SJCRH30 (cell line): ENCODE results near the gene GGT5. TPM values are rescaled to one million over a fixed set of nuclear protein-coding genes. Genes with fewer than 3 reads are reported as not detected.
"Not testable (repeated sequence)": the region's sequence is repeated elsewhere in the genome, so short reads cannot be mapped to it uniquely, and the experiment has no call there.

Experiments
- DNase-seq, 2 experiments: peaks; one replicate each; pipeline ENCODE4 v3.0.0-alpha.2; 2015 to 2020
- H3K27ac ChIP-seq: fragments of 250-450 bp; sonication (Bioruptor Pico); 2 replicates; pipeline ENCODE4 v1.5.1; 2020; ENCODE audit warnings: mild to moderate bottlenecking, moderate library complexity
- H3K27me3 ChIP-seq: fragments of 250-450 bp; sonication (Bioruptor Pico); 2 replicates; pipeline ENCODE4 v1.5.1; 2020; ENCODE audit warnings: mild to moderate bottlenecking, moderate library complexity
- H3K36me3 ChIP-seq: fragments of 250-450 bp; sonication (Bioruptor Pico); 2 replicates; pipeline ENCODE4 v1.5.1; 2020; ENCODE audit warnings: mild to moderate bottlenecking, moderate library complexity
- H3K4me1 ChIP-seq: fragments of 250-450 bp; sonication (Bioruptor Pico); 2 replicates; pipeline ENCODE4 v1.5.1; 2020; ENCODE audit warnings: mild to moderate bottlenecking, moderate library complexity
- H3K4me3 ChIP-seq: fragments of 250-450 bp; sonication (Bioruptor Pico); 2 replicates; pipeline ENCODE4 v1.5.1; 2020; ENCODE audit warnings: mild to moderate bottlenecking, moderate library complexity
- H3K9me3 ChIP-seq: fragments of 250-450 bp; sonication (Bioruptor Pico); replicated peaks from 2 replicates; pipeline ENCODE4 v1.5.1; 2020; ENCODE audit warnings: mild to moderate bottlenecking, moderate library complexity
- total RNA-seq: library from RNA; depleted of rRNA; stranded (reverse); fragments of >200 nt; shearing (Covaris generic); gene quantifications from 2 replicates; pipeline ENCODE4 v1.2.3, GENCODE V29; 2014

Gene GGT5
- total RNA-seq, 1 experiment from 2014 or later: 2.0 TPM

DNA sequence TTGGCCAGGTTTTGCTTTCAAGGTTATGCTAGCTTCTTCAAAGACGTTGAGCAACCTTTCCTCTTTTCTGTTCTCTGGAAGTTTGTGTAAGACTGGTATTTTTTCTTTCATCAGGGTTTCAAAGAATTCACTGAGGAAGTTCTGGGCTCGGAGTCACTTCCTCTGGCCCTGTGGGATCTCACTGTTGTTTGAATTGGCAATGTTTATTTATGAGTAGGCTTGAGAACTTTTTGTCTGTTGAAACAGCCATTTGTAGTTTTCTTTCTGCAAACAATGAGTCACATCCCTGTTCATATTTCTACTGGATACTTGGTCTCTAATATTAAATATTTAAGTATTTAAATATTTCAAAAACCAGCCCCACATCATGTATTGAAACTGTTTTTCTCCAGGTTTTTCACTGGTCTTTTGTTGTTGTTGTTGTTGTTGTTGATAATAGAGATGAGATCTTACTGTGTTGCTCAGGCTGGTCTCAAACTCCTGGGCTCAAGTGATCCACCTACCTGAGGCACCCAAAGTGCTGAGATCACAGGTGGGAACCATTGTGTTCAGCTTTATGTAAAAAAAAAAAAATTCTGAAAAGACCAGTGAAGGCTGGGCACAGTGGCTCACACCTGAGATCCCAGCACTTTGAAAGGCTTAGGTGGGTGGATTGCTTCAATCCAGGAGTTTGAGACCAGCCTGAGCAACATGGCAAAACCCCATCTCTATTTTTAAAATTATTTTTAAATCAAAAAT is 36.7 kb downstream of the GGT5 start:
- Histone ChIP-seq H3K4me1 (no peaks in the 10 kb centered on the region), H3K27ac (no peak overlapping the region)
- DNase-seq: no peak

DNA sequence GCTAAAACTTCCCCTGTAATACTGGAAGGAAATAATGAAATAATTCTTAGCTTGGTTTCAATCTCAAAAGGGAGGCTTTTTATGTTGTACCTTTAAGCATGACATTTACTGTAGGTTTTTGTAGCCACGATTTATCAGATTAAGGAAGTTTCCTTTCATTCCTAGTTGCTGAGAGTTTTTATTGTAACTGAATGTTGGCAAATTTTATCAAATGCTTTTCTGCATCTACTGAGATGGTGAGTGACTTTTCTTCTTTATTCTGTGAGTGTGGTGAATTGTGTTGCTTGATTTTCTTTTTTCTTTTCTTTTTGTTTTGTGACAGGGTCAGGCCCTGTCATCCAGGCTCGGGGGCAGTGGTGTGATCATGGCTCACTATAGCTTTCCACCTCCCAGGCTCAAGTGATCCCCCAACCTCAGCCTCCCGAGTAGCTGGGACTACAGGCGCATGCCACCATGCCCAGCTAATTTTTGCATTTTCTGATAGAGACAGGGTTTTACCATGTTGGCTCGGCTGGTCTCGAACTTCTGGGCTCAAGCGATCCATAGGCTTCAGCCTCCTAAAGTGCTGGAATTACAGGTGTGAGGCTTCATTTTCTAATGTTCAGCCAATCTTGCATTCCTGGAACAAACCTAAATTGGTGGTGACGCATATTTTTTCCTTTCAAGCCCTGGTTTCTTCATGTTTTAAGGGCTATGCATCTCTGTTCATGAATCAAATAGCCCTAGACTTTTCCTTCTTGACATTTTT is 37.4 kb downstream of the GGT5 start:
- H3K36me3 ChIP-seq: no peaks in the 10 kb centered on the region
- no peak overlapping the region for H3K27ac ChIP-seq
- no peak for DNase-seq
- peaks cover 10% of the 10 kb centered on the region; the same call in 1 of the 2 replicates for H3K9me3 ChIP-seq
- H3K4me1 ChIP-seq: no peaks in the 10 kb centered on the region
- H3K27me3 ChIP-seq: no peaks in the 10 kb centered on the region
- H3K4me3 ChIP-seq: no peak overlapping the region

More for the DNA sequence above, 36.7 kb downstream of the GGT5 start:
- Histone ChIP-seq H3K27me3 (no peaks in the 10 kb centered on the region), H3K36me3 (no peaks in the 10 kb centered on the region), H3K4me3 (no peak overlapping the region), H3K9me3 (peaks cover 10% of the 10 kb centered on the region; the same call in 1 of the 2 replicates)

DNA sequence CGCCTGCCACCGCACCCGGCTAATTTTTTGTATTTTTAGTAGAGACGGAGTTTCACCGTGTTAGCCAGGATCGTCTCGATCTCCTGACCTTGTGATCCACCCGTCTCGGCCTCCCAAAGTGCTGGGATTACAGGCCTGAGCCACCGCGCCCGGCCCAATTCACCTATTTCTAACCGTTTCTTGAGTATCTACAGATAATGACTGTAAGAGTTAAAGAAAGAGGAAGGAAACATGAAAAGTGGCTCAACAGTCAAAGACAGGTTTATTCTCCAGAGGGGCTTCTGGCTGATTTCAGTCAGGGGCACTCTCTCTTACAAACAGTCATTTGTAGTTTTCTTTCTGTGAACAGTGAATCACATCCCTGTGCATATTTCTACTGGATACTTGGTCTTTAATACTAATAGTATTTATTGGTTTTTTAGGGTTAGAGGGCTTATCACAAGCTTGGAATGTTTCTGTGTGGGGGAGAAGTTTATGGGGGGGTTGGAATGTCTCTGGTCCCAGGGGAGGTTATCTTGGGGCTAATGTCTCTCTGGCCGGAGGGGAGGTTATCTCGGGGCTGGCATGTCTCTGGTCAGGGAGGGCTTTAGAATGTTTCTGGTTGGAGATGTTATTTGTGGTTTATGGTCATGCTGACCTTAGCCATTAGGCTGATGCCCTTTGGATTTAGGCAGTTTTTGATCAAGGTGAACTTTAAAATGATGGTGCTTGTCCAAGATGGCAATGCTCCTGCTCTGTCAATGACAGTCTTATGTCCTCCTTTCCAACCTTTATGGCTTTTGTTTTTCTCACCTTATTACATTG is 38.2 kb downstream of the GGT5 start:
- peaks cover 10% of the 10 kb centered on the region; the same call in 1 of the 2 replicates for H3K9me3 ChIP-seq
- H3K4me1 ChIP-seq, H3K27ac ChIP-seq, DNase-seq, H3K36me3 ChIP-seq, H3K4me3 ChIP-seq, H3K27me3 ChIP-seq: not testable (repeated sequence)

- peaks cover 10% of the 10 kb centered on the region; the same call in 1 of the 2 replicates for H3K9me3 ChIP-seq
- no peaks in the 10 kb centered on the region for H3K4me1 ChIP-seq
- no peaks in the 10 kb centered on the region for H3K27me3 ChIP-seq
- H3K4me3 ChIP-seq: no peak overlapping the region
- H3K36me3 ChIP-seq: no peaks in the 10 kb centered on the region
- no peak overlapping the region for H3K27ac ChIP-seq
- DNase-seq: no peak
These were observed 39.3 kb downstream of the GGT5 start for GRCh38 chr22:24205438-24206195.

DNA sequence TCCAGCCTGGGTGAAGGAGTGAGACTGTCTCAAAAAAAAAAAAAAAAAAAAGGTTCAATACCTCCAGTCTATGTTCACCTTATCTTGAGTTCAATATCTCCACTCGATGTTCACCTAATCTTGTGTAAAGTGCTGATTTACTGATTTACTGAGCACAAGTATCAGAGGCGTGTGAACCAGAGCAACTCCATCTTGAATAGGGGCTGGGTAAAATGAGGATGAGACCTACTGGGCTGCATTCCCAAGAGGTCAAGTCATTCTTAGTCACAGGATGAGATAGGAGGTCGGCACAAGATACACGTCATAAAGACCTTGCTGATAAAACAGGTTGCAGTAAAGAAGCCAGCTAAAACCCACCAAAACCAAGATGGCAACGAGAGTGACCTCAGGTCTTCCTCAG is 41.0 kb downstream of the GGT5 start:
- H3K27ac ChIP-seq, DNase-seq, H3K27me3 ChIP-seq, H3K4me1 ChIP-seq, H3K4me3 ChIP-seq, H3K36me3 ChIP-seq: not testable (repeated sequence)
- H3K9me3 ChIP-seq: peaks cover 10% of the 10 kb centered on the region; the same call in 1 of the 2 replicates

DNA sequence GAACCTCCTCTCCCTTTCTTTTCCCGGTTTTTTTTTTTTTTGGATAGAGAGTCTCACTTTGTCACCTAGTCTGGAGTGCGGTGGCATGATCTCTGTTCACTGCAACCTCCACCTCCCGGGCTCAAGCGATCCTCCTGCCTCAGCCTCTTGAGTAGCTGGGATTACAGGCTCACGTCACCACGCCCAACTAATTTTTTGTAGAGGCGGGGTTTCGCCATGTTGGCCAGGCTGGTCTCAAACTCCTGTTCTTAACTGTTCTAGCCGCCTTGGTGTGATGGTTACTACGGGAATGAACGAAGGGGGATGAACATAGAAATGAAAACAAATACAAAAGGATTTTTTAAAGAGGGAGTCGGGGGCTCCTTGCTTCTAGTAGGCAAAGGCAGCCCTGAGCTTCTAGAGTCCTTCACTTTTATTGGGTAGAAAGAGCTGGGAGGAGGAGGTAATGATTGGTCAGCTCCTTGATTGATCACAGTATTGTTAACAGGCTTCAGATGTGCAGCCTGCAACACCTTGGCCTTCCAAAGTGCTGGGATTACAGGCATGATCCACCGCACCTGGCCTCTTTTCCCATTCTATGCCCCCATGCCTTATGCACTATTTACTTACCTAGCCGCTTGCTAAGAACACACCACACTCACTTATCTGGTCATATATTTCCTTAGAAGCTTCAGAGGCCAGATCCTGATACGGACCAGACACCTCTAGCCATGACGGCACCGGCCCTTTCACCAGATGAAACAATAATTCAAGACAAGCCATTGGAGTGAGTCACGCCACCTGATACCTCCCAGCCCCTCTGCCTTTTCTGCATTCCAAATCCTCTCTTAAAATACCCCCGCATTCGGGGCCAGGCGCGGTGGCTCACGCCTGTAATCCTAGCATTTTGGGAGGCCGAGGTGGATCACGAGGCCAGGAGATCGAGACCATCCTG is 42.9 kb downstream of the GGT5 start:
- Histone ChIP-seq H3K4me3 (no peak overlapping the region), H3K27me3 (peaks cover 3% of the 10 kb centered on the region; the same call in 1 of the 2 replicates), H3K4me1 (no peaks in the 10 kb centered on the region), H3K9me3 (peaks cover 10% of the 10 kb centered on the region; the same call in 1 of the 2 replicates), H3K27ac (no peak overlapping the region), H3K36me3 (no peaks in the 10 kb centered on the region)
- no peak for DNase-seq

DNA sequence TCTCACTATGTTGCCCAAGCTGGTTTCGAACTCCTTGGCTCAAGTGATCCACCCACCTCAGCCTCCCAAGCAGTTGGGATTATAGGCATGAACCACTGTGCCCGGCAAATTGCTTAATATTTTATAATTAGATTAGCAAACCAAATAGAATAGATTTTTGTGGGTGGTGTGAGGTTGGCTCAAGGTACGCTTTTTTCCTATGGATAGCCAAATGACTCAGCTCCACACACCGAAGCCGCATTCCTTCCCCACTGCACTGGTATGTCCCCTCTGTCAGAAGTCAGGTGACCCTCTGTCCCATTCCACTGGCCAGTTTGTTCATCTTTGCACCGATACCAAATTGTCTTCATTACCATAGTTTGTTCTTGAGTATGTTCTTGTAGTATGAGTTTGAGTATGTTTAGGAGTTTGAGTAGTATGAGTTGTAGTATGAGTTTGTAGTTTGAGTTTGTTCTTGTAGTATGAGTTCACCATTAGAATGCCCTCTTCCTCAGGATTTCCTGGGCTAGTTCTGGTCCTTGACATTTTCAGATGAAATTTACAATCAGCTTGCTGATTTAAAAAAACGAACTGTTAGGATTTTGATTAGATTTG is 44.2 kb downstream of the GGT5 start:
- H3K36me3 ChIP-seq: no peaks in the 10 kb centered on the region
- H3K4me3 ChIP-seq: no peak overlapping the region
- DNase-seq: no peak
- peaks cover 3% of the 10 kb centered on the region; the same call in 1 of the 2 replicates for H3K27me3 ChIP-seq
- no peaks in the 10 kb centered on the region for H3K4me1 ChIP-seq
- peaks cover 10% of the 10 kb centered on the region; the same call in 1 of the 2 replicates for H3K9me3 ChIP-seq
- no peak overlapping the region for H3K27ac ChIP-seq

DNA sequence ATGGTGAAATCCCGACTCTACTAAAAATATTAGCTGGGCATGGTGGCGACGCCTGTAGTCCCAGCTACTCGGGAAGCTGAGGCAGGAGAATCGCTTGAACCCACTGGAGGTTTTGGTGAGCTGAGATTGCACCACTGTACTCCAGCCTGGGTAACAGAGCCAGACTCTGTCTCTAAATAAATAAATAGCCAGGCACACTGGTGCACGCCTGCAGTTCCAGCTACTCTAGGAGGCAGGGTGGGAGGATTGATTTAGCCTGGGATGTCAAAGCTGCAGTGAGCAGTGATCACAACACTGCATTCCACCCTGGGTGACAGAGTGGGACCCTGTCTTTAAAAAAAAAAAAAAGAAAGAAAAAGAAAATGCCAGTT is 46.2 kb downstream of the GGT5 start:
- Histone ChIP-seq H3K9me3 (no peaks in the 10 kb centered on the region), H3K27me3 (peaks cover 3% of the 10 kb centered on the region; the same call in 1 of the 2 replicates), H3K4me3 (no peak overlapping the region), H3K4me1 (no peaks in the 10 kb centered on the region), H3K27ac (no peak overlapping the region), H3K36me3 (no peaks in the 10 kb centered on the region)
- no peak for DNase-seq

DNA sequence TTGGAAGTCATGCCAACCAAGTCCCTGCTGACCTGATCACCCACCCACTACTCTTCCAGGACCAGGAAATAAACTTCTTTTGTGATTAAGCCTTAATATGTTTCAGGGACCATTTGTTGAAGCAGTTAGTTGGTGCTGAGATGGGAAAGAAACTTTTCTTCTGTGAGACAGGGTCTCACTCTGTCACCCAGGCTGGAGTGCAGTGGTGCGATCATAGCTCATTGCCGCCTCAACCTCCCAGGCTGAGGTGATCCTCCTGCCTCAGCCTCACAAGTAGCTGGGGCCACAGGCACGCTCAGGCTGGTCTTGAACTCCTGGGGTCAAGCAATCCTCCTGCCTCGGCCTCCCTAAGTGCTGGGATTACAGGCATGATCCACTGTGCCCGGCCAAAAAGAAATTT is 53.0 kb downstream of the GGT5 start:
- H3K27ac ChIP-seq: no peak overlapping the region
- no peaks in the 10 kb centered on the region for H3K36me3 ChIP-seq
- no peaks in the 10 kb centered on the region for H3K4me1 ChIP-seq
- no peak for DNase-seq
- no peak overlapping the region for H3K4me3 ChIP-seq
- H3K9me3 ChIP-seq: no peaks in the 10 kb centered on the region
- no peaks in the 10 kb centered on the region for H3K27me3 ChIP-seq

GRCh38 chr22:24191381-24191841 is 53.5 kb downstream of the GGT5 start:
- DNase-seq: no peak
- H3K4me1 ChIP-seq: no peaks in the 10 kb centered on the region
- no peak overlapping the region for H3K4me3 ChIP-seq
- H3K36me3 ChIP-seq: no peaks in the 10 kb centered on the region
- H3K27ac ChIP-seq: no peak overlapping the region
- no peaks in the 10 kb centered on the region for H3K27me3 ChIP-seq
- no peaks in the 10 kb centered on the region for H3K9me3 ChIP-seq

DNA sequence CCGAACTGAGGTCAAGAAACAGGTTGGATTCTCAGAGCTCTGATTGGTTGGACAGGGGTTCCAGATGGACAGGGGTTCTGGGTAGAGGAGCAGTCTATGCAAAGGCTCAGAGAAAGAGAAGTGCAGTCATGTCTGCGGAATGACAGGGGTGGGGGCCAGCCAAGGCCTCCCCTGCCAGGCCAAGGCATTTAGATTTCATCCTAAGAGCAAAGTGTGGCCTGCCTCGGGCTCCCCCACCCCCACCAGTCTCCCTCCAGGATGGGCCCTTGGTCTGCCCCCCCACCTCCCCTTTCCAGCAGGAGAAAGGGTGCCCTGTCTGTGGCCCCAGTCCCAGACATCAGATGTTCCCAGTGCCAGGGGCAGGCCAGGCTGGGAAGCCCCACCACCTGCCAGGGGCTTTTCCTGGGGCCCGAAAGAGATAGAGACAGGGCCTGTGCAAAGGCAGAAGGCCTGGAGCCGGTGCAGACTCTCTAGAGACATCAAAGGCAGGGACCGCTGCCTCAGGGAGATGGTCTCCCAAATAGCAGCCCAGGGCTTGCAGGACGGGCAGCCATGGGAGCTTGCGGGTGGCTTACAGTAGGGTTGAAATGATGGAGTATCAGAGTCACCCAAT is 54.2 kb downstream of the GGT5 start:
- H3K36me3 ChIP-seq: no peaks in the 10 kb centered on the region
- no peak overlapping the region for H3K27ac ChIP-seq
- no peaks in the 10 kb centered on the region for H3K27me3 ChIP-seq
- DNase-seq: no peak
- no peaks in the 10 kb centered on the region for H3K4me1 ChIP-seq
- no peak overlapping the region for H3K4me3 ChIP-seq
- no peaks in the 10 kb centered on the region for H3K9me3 ChIP-seq

DNA sequence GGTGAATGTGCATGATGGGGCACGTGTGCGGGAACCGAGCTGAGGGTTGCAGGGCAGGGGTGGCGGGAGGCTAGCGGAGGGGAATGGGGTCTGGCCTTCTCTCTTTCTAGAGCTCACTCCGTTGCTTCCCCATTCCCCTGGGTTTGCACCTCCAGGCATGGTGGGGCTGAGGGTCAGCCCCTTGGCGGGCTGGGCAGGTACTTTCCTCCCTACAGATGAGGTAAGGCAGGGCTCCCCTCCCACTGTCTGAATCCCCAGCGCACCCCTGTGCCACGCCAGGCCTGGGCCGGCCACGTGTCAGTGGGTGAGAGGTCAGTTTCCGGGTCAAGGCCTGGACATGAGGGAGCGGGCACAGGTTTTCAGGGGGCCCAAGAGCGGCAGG is 54.7 kb downstream of the GGT5 start:
- Histone ChIP-seq H3K27me3 (no peaks in the 10 kb centered on the region), H3K36me3 (no peaks in the 10 kb centered on the region), H3K4me1 (no peaks in the 10 kb centered on the region), H3K4me3 (no peak overlapping the region), H3K27ac (no peak overlapping the region), H3K9me3 (no peaks in the 10 kb centered on the region)
- no peak for DNase-seq
